Suprapubic skin (tissue), 4 donors: ENCODE measurements around the gene MIB2. TPM values are rescaled to one million over a fixed set of nuclear protein-coding genes. Genes with fewer than 3 reads are reported as not detected.

ENCODE experiments used
- DNase-seq, 2 donors: peaks; one replicate each; pipeline ENCODE4 v3.0.0-alpha.2; 2019; ENCODE audit warnings: low spot score in 2 of 2
- H3K27ac ChIP-seq: fragments of 200-600 bp; sonication (generic); one replicate; pipeline ENCODE4 v1.5.1; 2019
- H3K27me3 ChIP-seq: fragments of 200-600 bp; sonication (generic); one replicate; pipeline ENCODE4 v1.5.1; 2019
- H3K36me3 ChIP-seq: fragments of 200-600 bp; sonication (generic); one replicate; pipeline ENCODE4 v1.5.1; 2019
- H3K4me1 ChIP-seq: fragments of 200-600 bp; sonication (generic); one replicate; pipeline ENCODE4 v1.5.1; 2019
- H3K4me3 ChIP-seq: fragments of 200-600 bp; sonication (generic); one replicate; pipeline ENCODE4 v1.5.1; 2019; ENCODE audit warnings: mild to moderate bottlenecking
- H3K9me3 ChIP-seq: fragments of 200-600 bp; sonication (generic); one replicate; pipeline ENCODE4 v1.5.1; 2019
- EP300 ChIP-seq: sonication (generic); formaldehyde crosslinking; IDR thresholded peaks from one replicate; pipeline ENCODE4 v1.6.1; 2017; ENCODE audit warnings: antibody characterized with exemption
- POLR2A ChIP-seq, 2 donors: fragments of 450-650 bp; IDR thresholded peaks; one replicate each; pipeline ENCODE4 v1.6.1; 2017; ENCODE audit warnings: antibody characterized with exemption in 2 of 2, mild to moderate bottlenecking in 2 of 2, moderate library complexity in 2 of 2
- POLR2AphosphoS5 ChIP-seq, 3 donors: sonication (generic); formaldehyde crosslinking; IDR thresholded peaks; one replicate each; pipeline ENCODE4 v1.6.1; 2017; ENCODE audit warnings: antibody characterized with exemption in 3 of 3
- WGBS: methylation state at CpG from one replicate; pipeline ENCODE4 v1.1.5; 2018; 5-methylcytosine and 5-hydroxymethylcytosine counted together
- total RNA-seq, 4 donors: library from RNA; depleted of rRNA; stranded (reverse); fragments of >200 nt; gene quantifications; one replicate each; pipeline ENCODE4 v1.1.0, GENCODE V29; 2016
- TF ChIP-seq, protein P1 (sequence below), 2 donors: fragments of 200-600 bp in 1 of 2; fragments of 450-650 bp in 1 of 2; sonication (generic) in 1 of 2; IDR thresholded peaks; one replicate each; pipeline ENCODE4 v1.5.1; 2016 to 2019; ENCODE audit warnings: antibody characterized with exemption in 2 of 2, mild to moderate bottlenecking in 1 of 2, moderate library complexity in 1 of 2

The MIB2 gene
- total RNA-seq, 4 donors from 2014 or later = 131 to 212 (median 154) TPM

DNA sequence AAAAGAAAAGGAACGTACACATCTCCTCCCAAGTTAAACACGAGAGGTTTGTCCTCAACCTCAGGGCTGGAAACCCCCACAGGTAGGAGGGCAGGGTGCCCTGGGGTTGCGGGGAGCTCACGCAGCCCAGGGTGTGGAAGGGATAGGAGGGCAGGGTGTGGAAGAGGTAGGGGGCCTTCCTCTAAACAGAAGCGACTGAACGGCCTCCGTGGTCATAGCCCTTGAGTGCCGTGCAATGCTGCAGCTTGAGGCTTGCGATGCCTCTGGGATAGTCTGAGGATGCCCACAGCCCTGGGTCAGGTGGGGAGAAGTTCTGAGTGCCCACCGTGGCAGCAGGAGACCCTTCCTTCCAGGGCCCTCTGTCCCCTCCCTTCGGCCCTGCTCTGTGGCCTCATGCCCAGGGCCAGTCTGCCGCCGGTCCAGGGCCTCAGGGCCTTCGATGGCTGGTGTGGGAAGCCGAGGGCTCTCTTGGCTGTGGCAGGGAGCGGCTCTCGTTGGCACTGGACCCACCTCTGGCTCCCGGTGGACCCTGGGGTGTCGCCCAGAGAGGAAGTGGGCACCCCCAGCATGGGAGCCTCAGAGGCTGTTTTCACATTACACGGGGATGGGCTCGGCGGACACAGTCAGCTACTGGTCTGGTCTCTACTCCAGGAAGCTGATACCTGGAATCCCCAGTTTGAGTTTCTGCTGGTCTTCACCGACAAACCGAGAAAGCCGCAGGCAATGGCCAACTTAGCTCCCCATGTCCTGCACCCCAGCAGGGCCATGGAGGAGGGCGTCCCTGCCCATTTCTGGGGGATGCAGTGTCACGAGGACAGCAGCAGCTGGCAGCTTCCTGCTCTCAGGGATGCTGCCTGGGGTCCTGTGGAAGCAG lies 49.9 kb downstream of the MIB2 start:
- 86% methylated on average over 11 of the region's 27 CpGs for WGBS
- H3K36me3 ChIP-seq = peaks cover 41% of the 10 kb centered on the region
- TF ChIP-seq EP300 = no peak
- TF ChIP-seq POLR2A (IDR thresholded peaks at IDR 0.05) = no peak
- no peak overlapping the region for H3K27ac ChIP-seq
- no peaks in the 10 kb centered on the region for H3K27me3 ChIP-seq
- peaks cover 6% of the 10 kb centered on the region for H3K4me1 ChIP-seq
- no peaks in the 10 kb centered on the region for H3K9me3 ChIP-seq
- peak in 1 of 2 donors; percentile 52 for DNase-seq
- no peak overlapping the region for H3K4me3 ChIP-seq

DNA sequence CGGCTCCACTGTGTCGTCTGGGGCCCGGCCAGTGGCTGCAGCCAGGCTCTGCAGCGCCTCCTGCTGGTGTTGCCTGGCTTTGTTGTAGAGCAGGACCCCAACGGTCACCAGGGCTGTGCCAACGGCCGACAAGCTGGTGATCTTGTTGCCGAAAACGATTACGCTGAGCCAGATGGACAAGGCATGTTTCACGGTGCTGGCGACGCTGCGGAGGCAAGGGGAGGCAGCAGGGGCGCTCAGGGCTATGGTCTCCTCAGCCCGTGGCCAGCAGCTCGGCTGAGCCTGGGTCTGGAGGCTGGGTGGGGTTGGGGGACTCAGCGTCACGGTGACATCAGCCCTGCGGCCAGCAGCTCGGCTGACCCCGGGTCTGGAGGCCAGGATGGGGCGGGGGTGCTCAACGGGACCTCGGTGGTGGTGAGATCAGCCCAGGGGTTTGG lies 50.5 kb downstream of the MIB2 start:
- peaks cover 6% of the 10 kb centered on the region for H3K4me1 ChIP-seq
- peaks cover 43% of the 10 kb centered on the region for H3K36me3 ChIP-seq
- WGBS = 86% methylated on average over 22 of the region's 25 CpGs
- no peak overlapping the region for H3K27ac ChIP-seq
- no peaks in the 10 kb centered on the region for H3K27me3 ChIP-seq
- no peak overlapping the region for H3K4me3 ChIP-seq
- no peaks in the 10 kb centered on the region for H3K9me3 ChIP-seq
- peak; percentile 57 to 67 for DNase-seq
- no peak for TF ChIP-seq POLR2AphosphoS5 (IDR thresholded peaks at IDR 0.05)
- no peak for TF ChIP-seq POLR2A (IDR thresholded peaks at IDR 0.05)
- no peak for TF ChIP-seq EP300
- TF ChIP-seq, protein P1, sequence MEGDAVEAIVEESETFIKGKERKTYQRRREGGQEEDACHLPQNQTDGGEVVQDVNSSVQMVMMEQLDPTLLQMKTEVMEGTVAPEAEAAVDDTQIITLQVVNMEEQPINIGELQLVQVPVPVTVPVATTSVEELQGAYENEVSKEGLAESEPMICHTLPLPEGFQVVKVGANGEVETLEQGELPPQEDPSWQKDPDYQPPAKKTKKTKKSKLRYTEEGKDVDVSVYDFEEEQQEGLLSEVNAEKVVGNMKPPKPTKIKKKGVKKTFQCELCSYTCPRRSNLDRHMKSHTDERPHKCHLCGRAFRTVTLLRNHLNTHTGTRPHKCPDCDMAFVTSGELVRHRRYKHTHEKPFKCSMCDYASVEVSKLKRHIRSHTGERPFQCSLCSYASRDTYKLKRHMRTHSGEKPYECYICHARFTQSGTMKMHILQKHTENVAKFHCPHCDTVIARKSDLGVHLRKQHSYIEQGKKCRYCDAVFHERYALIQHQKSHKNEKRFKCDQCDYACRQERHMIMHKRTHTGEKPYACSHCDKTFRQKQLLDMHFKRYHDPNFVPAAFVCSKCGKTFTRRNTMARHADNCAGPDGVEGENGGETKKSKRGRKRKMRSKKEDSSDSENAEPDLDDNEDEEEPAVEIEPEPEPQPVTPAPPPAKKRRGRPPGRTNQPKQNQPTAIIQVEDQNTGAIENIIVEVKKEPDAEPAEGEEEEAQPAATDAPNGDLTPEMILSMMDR (IDR thresholded peaks at IDR 0.05) = peak in 1 of 2 donors; percentile 15

DNA sequence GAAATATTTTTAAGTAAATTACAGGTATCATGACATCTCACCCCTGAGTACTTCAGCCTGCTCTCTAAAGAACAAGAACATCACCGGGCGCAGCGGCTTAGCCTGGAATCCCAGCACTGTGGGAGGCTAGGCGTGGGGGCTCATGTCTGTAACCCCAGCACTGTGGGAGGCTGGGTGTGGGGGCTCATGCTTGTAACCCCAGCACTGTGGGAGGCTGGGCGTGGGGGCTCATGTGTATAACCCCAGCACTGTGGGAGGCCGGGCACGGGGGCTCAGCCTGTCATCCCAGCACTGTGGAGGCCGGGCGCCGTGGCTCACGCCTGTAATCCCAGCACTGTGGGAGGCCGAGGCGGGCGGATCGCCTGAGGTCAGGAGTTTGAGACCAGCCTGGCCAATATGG lies 51.2 kb downstream of the MIB2 start:
- H3K4me3 ChIP-seq = no peak overlapping the region

DNA sequence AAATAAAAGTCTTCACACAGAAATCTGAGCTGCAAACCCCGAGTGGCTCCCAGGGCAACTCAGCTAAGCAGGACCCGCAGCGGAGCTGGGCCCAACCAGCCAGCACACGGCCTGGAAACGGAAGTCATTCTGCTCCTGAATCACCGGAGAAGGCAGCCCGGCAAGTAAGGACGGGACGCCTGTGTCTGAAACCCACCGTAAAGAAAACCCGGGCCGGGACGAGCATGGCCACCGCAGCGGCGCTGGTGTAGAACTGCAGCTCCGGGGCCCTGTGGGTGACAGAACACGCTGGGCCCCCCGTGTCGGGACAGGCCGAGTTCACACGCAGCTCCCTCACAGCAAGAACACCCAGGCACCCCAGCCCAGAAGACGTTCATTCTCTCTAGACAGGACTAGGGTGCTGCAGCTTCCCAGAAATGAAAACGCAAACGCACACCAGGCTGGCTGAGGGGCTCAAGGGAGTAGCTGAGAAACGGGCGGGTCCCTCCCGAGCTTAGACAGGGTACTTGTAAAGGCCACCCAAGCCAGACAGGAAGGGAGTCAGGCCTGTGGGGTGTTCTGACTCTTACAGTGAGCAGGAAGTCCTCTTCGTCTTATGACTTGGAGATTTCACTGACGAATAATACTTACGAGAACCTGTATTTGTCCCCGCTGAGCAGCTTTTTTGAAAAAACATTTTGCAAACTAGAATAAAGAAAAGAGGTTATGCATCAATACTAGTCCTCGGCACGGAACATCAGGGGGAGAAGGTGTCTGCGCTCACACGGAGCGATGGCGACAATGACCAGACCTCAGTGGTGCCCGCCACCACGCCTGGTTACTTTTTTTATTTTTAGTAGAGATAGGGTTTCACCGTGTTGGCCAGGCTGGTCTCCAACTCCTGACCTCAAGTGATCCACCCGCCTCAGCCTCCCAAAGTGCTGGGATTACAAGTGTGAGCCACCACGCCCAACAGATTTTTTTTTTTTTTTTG lies 54.5 kb downstream of the MIB2 start:
- Histone ChIP-seq H3K27ac (no peak overlapping the region), H3K27me3 (no peaks in the 10 kb centered on the region), H3K4me1 (no peaks in the 10 kb centered on the region), H3K36me3 (peaks cover 62% of the 10 kb centered on the region), H3K4me3 (no peak overlapping the region), H3K9me3 (no peaks in the 10 kb centered on the region)
- TF ChIP-seq EP300 (no peak), POLR2A (IDR thresholded peaks at IDR 0.05) (no peak), POLR2AphosphoS5 (IDR thresholded peaks at IDR 0.05) (no peak)
- TF ChIP-seq, protein P1 (IDR thresholded peaks at IDR 0.05) = no peak
- peak in 1 of 2 donors; percentile 54 for DNase-seq
- 93% methylated on average over 43 of the region's 43 CpGs for WGBS

More for the DNA sequence above, 51.2 kb downstream of the MIB2 start:
- H3K27ac ChIP-seq = no peak overlapping the region
- no peaks in the 10 kb centered on the region for H3K27me3 ChIP-seq
- peaks cover 6% of the 10 kb centered on the region for H3K4me1 ChIP-seq
- DNase-seq = peak; percentile 48 to 75
- WGBS = 88% methylated on average over 15 of the region's 15 CpGs
- peaks cover 50% of the 10 kb centered on the region for H3K36me3 ChIP-seq
- TF ChIP-seq POLR2A (IDR thresholded peaks at IDR 0.05) = no peak
- TF ChIP-seq, protein P1 (IDR thresholded peaks at IDR 0.05) = no peak
- no peak for TF ChIP-seq POLR2AphosphoS5 (IDR thresholded peaks at IDR 0.05)
- TF ChIP-seq EP300 = no peak
- H3K9me3 ChIP-seq = no peaks in the 10 kb centered on the region

DNA sequence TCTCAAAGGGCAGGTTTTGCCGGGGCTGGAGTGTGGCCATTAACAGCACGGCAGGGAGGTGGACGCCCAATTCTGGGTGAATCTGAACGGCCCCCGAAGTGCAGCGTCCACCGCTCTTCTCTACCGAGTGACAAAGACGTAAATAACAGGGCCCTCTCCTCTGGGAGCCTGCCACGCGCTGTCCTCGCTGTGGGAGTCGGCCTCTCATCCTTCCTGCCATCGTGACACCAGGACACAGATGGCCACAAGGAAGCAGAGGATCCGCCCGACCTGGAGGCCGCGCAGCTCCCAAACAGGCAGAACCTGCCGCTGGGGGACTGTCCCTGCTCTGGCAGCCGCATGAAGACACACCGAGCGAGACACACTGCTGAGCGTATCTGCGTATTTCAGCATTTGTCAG lies 55.6 kb downstream of the MIB2 start:
- Histone ChIP-seq H3K4me3 (no peak overlapping the region), H3K36me3 (peaks cover 56% of the 10 kb centered on the region), H3K27me3 (no peaks in the 10 kb centered on the region), H3K27ac (no peak overlapping the region), H3K9me3 (no peaks in the 10 kb centered on the region), H3K4me1 (no peaks in the 10 kb centered on the region)
- TF ChIP-seq, protein P1 (IDR thresholded peaks at IDR 0.05) = no peak
- TF ChIP-seq EP300 = no peak
- no peak for TF ChIP-seq POLR2A (IDR thresholded peaks at IDR 0.05)
- WGBS = 89% methylated on average over 24 of the region's 24 CpGs
- DNase-seq = peak in 1 of 2 donors; percentile 61
